Measurements from ENCODE around the gene ADCYAP1R1.

- TF ChIP-seq CTCF (IDR thresholded peaks at IDR 0.05) (no peak), POLR2A (IDR thresholded peaks at IDR 0.05) (no peak)
Measured at GRCh38 chr7:31070991-31071644, 19.0 kb downstream of the ADCYAP1R1 start.
